IPS-15b (cell line): ENCODE data around the gene SNAI3.
A peak's percentile ranks its signal among the peaks of the same experiment; 100 is the strongest.

Experiments used
- H3K27me3 ChIP-seq: one replicate; pipeline ENCODE4 v1.6.1; 2013; ENCODE audit warnings: low read length; ENCODE audit not compliant: control insufficient read depth, insufficient read depth
- H3K36me3 ChIP-seq: one replicate; pipeline ENCODE4 v1.6.1; 2013; ENCODE audit warnings: low read length; ENCODE audit not compliant: control insufficient read depth, insufficient read depth
- H3K4me1 ChIP-seq: one replicate; pipeline ENCODE4 v1.6.1; 2013; ENCODE audit warnings: mild to moderate bottlenecking, low read length; ENCODE audit not compliant: control insufficient read depth, insufficient read depth
- H3K4me3 ChIP-seq: one replicate; pipeline ENCODE4 v1.5.1; 2013; ENCODE audit warnings: low read depth, low read length
- H3K9ac ChIP-seq: one replicate; pipeline ENCODE4 v1.6.1; 2013; ENCODE audit warnings: low read depth, mild to moderate bottlenecking, low read length
- H3K9me3 ChIP-seq: one replicate; pipeline ENCODE4 v1.6.1; 2013; ENCODE audit warnings: mild to moderate bottlenecking, low read length; ENCODE audit not compliant: control insufficient read depth, insufficient read depth

The SNAI3 gene

GRCh38 chr16:88636488-88637265 lies 49.6 kb downstream of the SNAI3 start:
- Histone ChIP-seq H3K27me3 (no peaks in the 10 kb centered on the region), H3K4me1 (peaks cover 4% of the 10 kb centered on the region), H3K9ac (no peak overlapping the region), H3K9me3 (no peaks in the 10 kb centered on the region), H3K36me3 (peaks cover 5% of the 10 kb centered on the region), H3K4me3 (no peak overlapping the region)

DNA sequence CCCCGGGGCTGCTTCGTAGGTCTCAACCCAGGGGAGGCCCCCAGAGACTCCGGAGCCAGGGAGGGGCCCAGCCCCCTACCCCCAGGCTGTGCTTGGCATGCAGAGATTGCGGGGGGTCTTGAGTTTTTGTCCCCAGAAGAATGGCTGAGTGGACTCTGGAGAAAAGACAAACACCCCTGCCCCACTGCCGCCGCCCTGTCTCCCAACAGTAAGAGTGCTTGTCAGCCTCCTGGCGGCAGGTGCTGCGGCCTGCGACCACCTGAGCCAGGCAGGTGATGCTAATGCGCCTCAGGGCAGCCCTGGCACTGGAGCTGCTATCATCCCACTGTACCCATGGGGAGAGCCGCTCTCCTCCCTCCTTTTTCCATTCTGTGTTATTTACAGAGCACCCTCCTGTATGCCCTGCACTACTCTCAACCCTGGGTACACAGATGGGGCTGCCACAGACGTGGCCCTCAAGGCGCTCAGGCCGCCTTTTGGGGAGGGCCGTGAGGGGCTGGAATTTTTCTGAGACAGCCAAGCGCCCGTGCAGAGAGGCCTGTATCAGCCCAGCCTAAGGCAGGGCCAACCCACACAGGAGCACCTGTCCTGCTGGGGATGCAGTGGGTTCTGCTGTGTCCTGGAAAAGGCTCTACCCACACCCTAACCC lies 50.5 kb downstream of the SNAI3 start:
- peaks cover 8% of the 10 kb centered on the region for H3K36me3 ChIP-seq
- peaks cover 4% of the 10 kb centered on the region for H3K4me1 ChIP-seq
- H3K9ac ChIP-seq, result no peak overlapping the region
- H3K27me3 ChIP-seq, result no peaks in the 10 kb centered on the region
- H3K9me3 ChIP-seq, result no peaks in the 10 kb centered on the region
- no peak overlapping the region for H3K4me3 ChIP-seq

- H3K9me3 ChIP-seq, result no peaks in the 10 kb centered on the region
- peak overlapping the region; percentile 69 for H3K4me3 ChIP-seq
- H3K27me3 ChIP-seq, result no peaks in the 10 kb centered on the region
- H3K36me3 ChIP-seq, result peaks cover 11% of the 10 kb centered on the region
- H3K4me1 ChIP-seq, result peaks cover 4% of the 10 kb centered on the region
- H3K9ac ChIP-seq, result no peak overlapping the region
Observed at GRCh38 chr16:88634994-88635670, 51.2 kb downstream of the SNAI3 start.

DNA sequence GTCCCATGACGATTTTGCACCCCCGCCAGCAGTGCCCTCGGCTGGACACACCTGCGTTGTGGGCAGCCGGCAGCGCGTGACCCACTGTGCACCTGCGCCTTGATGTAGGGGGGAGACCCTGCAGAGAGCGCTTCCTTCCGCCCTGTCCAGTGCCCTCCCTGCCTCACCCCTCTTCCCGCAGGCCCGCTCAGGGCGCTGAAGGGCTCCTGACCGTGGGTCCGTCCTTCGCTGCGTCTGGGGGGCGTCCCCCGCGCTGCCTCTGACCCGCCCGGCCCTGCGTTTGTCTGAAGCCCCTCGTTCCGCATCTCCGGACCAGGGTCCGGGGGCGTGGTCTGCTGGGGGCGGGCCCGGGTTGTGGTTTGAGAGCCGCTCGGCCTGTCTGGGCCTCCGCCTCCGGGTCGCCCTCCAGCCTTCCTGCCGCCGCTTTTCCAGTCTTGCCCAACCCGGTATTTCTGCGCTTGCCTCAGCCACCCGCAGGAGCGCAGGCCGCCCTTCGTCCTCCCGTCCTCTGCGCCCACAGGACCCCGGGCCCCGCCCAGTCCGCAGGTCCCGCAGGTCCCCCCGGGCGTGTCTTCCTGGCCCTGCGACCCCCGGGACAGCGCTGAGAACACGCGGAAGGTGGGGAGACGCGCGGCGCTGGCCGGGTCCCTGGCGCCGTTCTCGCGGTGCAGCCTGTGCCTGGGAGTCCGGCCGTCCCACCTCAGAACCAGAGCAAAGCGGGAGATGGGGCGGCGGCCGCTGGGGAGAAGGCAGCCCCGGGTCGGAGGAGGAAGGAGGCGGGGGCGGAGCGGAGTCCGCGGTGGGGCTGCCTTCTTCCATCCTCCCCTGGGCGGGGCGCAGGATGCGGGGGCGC lies 51.9 kb downstream of the SNAI3 start:
- Histone ChIP-seq H3K9me3 (no peaks in the 10 kb centered on the region), H3K36me3 (peaks cover 13% of the 10 kb centered on the region), H3K27me3 (no peaks in the 10 kb centered on the region), H3K4me3 (peak overlapping the region; percentile 69), H3K4me1 (peaks cover 4% of the 10 kb centered on the region), H3K9ac (peak overlapping the region; percentile 54)

GRCh38 chr16:88633684-88634140 lies 52.6 kb downstream of the SNAI3 start:
- H3K36me3 ChIP-seq, result peaks cover 13% of the 10 kb centered on the region
- no peak overlapping the region for H3K9ac ChIP-seq
- H3K4me3 ChIP-seq, result peak overlapping the region; percentile 69
- H3K4me1 ChIP-seq, result peaks cover 3% of the 10 kb centered on the region
- H3K9me3 ChIP-seq, result no peaks in the 10 kb centered on the region
- no peaks in the 10 kb centered on the region for H3K27me3 ChIP-seq

- Histone ChIP-seq H3K4me3 (no peak overlapping the region), H3K27me3 (no peaks in the 10 kb centered on the region), H3K9ac (no peak overlapping the region), H3K4me1 (no peaks in the 10 kb centered on the region), H3K36me3 (peaks cover 20% of the 10 kb centered on the region), H3K9me3 (no peaks in the 10 kb centered on the region)
Observed at GRCh38 chr16:88632587-88632930, 53.7 kb downstream of the SNAI3 start.

DNA sequence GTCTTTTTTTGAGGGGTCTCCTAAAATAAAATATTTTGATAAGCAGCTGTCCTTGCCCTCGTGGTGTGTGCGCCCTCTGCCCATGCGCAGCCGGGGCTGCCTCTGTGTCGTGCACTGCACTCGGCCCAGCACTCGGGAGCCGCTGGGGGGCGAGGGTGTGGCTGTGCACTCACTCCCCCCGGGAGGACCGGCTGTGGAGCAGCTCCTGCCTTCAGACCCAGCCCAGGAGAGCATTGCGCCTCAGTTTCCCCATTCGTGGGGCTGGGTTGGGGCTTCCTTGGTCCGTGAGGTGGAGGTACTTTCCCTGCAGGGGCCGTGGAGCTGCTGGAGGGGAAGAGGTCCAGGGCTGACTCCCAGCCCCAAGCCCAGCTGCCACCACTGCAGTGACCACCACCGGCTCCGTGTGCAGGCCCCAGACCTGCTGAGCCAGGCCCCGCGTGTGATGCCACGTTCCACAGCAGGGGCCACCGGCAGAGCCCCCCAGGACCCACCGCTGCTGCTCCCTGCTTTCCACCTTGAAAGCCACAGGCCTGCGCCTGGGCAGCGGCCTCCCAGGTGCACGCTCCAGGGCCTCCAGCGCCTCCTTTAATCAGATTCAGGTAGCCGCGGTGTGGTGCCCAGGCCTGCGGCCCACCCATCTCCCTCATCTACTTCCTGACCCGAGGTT lies 54.3 kb downstream of the SNAI3 start:
- Histone ChIP-seq H3K9ac (no peak overlapping the region), H3K27me3 (no peaks in the 10 kb centered on the region), H3K36me3 (peaks cover 25% of the 10 kb centered on the region), H3K9me3 (no peaks in the 10 kb centered on the region), H3K4me3 (no peak overlapping the region), H3K4me1 (no peaks in the 10 kb centered on the region)

DNA sequence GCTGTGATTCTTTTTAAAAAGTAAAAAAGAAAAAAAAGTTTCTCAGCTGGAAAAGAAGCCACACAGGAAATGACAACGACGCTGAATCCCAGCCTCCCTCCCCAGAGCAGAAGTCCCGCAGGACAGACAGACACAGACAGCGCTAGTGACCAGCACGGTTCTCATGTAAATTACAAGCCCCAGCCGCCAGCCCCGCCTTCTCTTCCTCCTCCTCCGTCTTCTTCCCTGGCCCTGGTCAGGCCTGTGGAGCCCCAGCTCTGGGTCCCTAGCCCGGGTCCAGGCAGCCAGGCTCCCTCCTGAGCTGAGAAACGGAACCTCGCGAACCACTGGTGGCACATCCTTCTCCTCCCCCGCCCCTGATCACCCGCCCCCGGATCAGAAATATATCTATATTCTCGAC lies 54.9 kb downstream of the SNAI3 start:
- Histone ChIP-seq H3K4me1 (no peaks in the 10 kb centered on the region), H3K4me3 (no peak overlapping the region), H3K9ac (no peak overlapping the region), H3K36me3 (peaks cover 25% of the 10 kb centered on the region), H3K9me3 (no peaks in the 10 kb centered on the region), H3K27me3 (no peaks in the 10 kb centered on the region)

DNA sequence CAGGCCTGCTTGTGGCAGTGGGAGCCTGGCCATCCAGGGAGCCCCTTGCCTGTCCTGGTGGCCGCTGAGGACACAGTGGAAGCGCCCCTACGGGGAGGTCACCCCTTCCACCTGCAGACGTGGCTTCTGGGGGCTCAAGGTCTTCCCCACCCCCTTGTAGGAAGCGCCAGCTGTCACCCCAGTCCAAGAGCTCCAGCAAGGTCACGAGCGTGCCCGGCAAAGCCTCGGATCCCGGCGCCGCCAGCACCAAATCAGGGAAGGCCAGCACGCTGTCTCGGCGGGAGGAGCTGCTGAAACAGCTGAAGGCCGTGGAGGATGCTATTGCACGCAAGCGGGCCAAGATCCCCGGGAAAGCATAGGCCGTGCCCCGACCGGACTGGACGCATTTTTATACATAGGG lies 55.4 kb downstream of the SNAI3 start:
- H3K36me3 ChIP-seq, result peaks cover 27% of the 10 kb centered on the region
- no peaks in the 10 kb centered on the region for H3K4me1 ChIP-seq
- no peaks in the 10 kb centered on the region for H3K27me3 ChIP-seq
- H3K9me3 ChIP-seq, result no peaks in the 10 kb centered on the region
- no peak overlapping the region for H3K4me3 ChIP-seq
- no peak overlapping the region for H3K9ac ChIP-seq

DNA sequence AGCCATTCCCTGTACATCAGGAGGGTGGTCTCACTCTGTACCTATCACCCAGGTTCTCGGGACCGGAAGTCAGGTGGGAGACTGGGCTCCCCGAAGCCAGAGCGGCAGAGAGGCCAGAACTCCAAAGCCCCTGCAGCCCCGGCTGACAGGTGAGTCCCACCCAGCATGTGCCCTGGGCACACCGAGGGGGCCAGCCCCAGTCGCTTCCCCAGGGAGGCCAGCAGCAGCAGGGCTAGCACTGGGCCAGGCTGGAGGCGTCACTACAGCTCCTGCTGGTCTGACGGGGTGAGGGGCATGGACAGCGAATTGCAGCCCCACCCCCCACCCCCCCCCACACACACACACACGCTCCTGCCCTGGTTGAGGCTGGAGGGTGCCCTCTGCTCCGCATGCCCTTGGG lies 55.9 kb downstream of the SNAI3 start:
- no peaks in the 10 kb centered on the region for H3K9me3 ChIP-seq
- H3K4me1 ChIP-seq, result no peaks in the 10 kb centered on the region
- peaks cover 27% of the 10 kb centered on the region for H3K36me3 ChIP-seq
- H3K9ac ChIP-seq, result no peak overlapping the region
- no peak overlapping the region for H3K4me3 ChIP-seq
- no peaks in the 10 kb centered on the region for H3K27me3 ChIP-seq

DNA sequence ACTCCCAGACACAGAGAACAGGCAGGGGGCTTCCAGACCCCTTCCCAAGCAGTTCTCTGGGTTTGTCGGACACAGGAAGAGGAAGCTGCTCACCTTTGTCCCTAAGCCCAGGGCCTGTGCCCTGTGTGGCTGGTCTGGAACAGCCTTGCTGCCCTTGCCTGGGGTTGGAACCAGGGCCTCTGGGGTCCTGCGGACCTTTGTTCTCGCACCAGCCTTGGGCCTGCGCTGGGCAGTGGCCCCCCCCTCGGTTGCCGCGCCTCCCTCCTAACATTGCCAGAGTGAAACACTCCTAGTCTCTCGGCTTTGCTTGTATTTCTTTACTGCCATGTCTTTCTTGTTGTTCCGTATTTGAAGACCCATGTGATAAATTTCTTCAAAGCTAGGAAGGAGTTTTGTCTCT lies 56.5 kb downstream of the SNAI3 start:
- H3K27me3 ChIP-seq, result no peaks in the 10 kb centered on the region
- peaks cover 33% of the 10 kb centered on the region for H3K36me3 ChIP-seq
- no peak overlapping the region for H3K9ac ChIP-seq
- H3K4me3 ChIP-seq, result no peak overlapping the region
- no peaks in the 10 kb centered on the region for H3K4me1 ChIP-seq
- H3K9me3 ChIP-seq, result no peaks in the 10 kb centered on the region
